Neural cell (in vitro differentiated cells): Measurements from ENCODE around the gene CRB2.

Experiments used
- CTCF ChIP-seq: fragments of 450-650 bp; IDR thresholded peaks from 2 replicates; pipeline ENCODE4 v1.5.1; 2014; ENCODE audit warnings: antibody characterized with exemption, mild to moderate bottlenecking, moderate library complexity; ENCODE audit not compliant: poor library complexity, severe bottlenecking
- EP300 ChIP-seq: fragments of 450-650 bp; conservative IDR thresholded peaks from 2 replicates; pipeline ENCODE4 v1.6.1; 2014; ENCODE audit warnings: antibody characterized with exemption, mild to moderate bottlenecking, moderate library complexity; ENCODE audit not compliant: poor library complexity, severe bottlenecking
- EZH2 ChIP-seq: fragments of 200-600, 300-800 bp; shearing (Covaris generic), sonication (generic); IDR thresholded peaks from 2 replicates; pipeline ENCODE4 v1.6.1; 2014; ENCODE audit warnings: antibody characterized with exemption, low read length, borderline replicate concordance, mild to moderate bottlenecking; ENCODE audit not compliant: insufficient read depth, poor library complexity, severe bottlenecking
- MXI1 ChIP-seq: fragments of 450-650 bp; conservative IDR thresholded peaks from 2 replicates; pipeline ENCODE4 v1.6.1; 2014; ENCODE audit warnings: antibody characterized with exemption, mild to moderate bottlenecking; ENCODE audit not compliant: poor library complexity, severe bottlenecking
- POLR2AphosphoS5 ChIP-seq: IDR thresholded peaks from 2 replicates; pipeline ENCODE4 v1.6.1; 2012
- RAD21 ChIP-seq: fragments of 450-650 bp; conservative IDR thresholded peaks from 2 replicates; pipeline ENCODE4 v1.6.1; 2014; ENCODE audit warnings: antibody characterized with exemption, mild to moderate bottlenecking, moderate library complexity
- REST ChIP-seq: IDR thresholded peaks from 2 replicates; pipeline ENCODE4 v1.6.1; 2012; ENCODE audit warnings: borderline replicate concordance

- TF ChIP-seq CTCF = no peak
- no peak for TF ChIP-seq MXI1
- no peak for TF ChIP-seq REST
- no peak for TF ChIP-seq EP300
- no peak for TF ChIP-seq POLR2AphosphoS5
- TF ChIP-seq EZH2 = no peak
- TF ChIP-seq RAD21 = no peak
These were observed 62.5 kb downstream of the CRB2 start for GRCh38 chr9:123418506-123418905.
